Neural progenitor cell (in vitro differentiated cells): Measurements from ENCODE around the gene CAMKMT.

Source experiments
- EZH2 ChIP-seq: fragments of 200-600 bp; sonication (generic); IDR thresholded peaks from 2 replicates; pipeline ENCODE4 v1.6.1; 2017; ENCODE audit warnings: antibody characterized with exemption, mild to moderate bottlenecking, moderate library complexity
- EZH2phosphoT487 ChIP-seq: fragments of 200-600 bp; sonication (generic); IDR thresholded peaks from 2 replicates; pipeline ENCODE4 v1.6.1; 2017; ENCODE audit warnings: antibody characterized with exemption
- TF ChIP-seq, protein P1 (sequence below): fragments of 200-600 bp; sonication (generic); IDR thresholded peaks from 2 replicates; pipeline ENCODE4 v1.5.1; 2017; ENCODE audit warnings: antibody characterized with exemption, mild to moderate bottlenecking

- TF ChIP-seq, protein P1, sequence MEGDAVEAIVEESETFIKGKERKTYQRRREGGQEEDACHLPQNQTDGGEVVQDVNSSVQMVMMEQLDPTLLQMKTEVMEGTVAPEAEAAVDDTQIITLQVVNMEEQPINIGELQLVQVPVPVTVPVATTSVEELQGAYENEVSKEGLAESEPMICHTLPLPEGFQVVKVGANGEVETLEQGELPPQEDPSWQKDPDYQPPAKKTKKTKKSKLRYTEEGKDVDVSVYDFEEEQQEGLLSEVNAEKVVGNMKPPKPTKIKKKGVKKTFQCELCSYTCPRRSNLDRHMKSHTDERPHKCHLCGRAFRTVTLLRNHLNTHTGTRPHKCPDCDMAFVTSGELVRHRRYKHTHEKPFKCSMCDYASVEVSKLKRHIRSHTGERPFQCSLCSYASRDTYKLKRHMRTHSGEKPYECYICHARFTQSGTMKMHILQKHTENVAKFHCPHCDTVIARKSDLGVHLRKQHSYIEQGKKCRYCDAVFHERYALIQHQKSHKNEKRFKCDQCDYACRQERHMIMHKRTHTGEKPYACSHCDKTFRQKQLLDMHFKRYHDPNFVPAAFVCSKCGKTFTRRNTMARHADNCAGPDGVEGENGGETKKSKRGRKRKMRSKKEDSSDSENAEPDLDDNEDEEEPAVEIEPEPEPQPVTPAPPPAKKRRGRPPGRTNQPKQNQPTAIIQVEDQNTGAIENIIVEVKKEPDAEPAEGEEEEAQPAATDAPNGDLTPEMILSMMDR = no peak
- no peak for TF ChIP-seq EZH2
- TF ChIP-seq EZH2phosphoT487 = no peak
Measured at GRCh38 chr2:44480068-44480467, 118.3 kb downstream of the CAMKMT start.
